HEK293 (cell line): ENCODE data around the gene SMIM36.

ENCODE experiments used
- CTCF ChIA-PET: fragments of 350-600 bp; formaldehyde crosslinking; extraction: SDS; loops from one replicate; lab custom pipeline; 2021; ENCODE audit warnings: antibody characterized with exemption; lab: Yijun Ruan, JAX
- POLR2A ChIA-PET: fragments of 300-600 bp; formaldehyde crosslinking; extraction: SDS; loops from one replicate; lab custom pipeline; 2020; ENCODE audit warnings: antibody characterized with exemption, inconsistent platforms; lab: Yijun Ruan, JAX
- H3K27ac ChIP-seq: fragments of 200-500 bp; sonication (Bioruptor generic); 2 replicates; pipeline ENCODE4 v1.5.1; 2014; ENCODE audit warnings: low read depth, low read length, control low read depth, inconsistent platforms; ENCODE audit errors: extremely low read depth
- H3K36me3 ChIP-seq, 2 experiments: fragments of 200-500 bp in 1 of 2; sonication (Bioruptor generic) in 1 of 2; 1 replicate in 1 of 2; 2 replicates in 1 of 2; pipeline ENCODE4 v1.5.1; 2014 to 2017; ENCODE audit warnings: inconsistent platforms in 2 of 2, low read length in 2 of 2; ENCODE audit not compliant: control insufficient read depth in 2 of 2, insufficient read depth in 1 of 2
- H3K4me1 ChIP-seq: fragments of 200-500 bp; sonication (Bioruptor generic); 2 replicates; pipeline ENCODE4 v1.5.1; 2014; ENCODE audit warnings: mild to moderate bottlenecking, low read length, inconsistent platforms; ENCODE audit not compliant: control insufficient read depth, insufficient read depth
- H3K4me3 ChIP-seq: 2 replicates; pipeline ENCODE4 v1.5.1; 2011; ENCODE audit warnings: low read depth, mild to moderate bottlenecking, control low read depth, low read length, moderate library complexity
- H3K9me3 ChIP-seq: fragments of 200-500 bp; sonication (Bioruptor generic); 2 replicates; pipeline ENCODE4 v1.5.1; 2014; ENCODE audit warnings: low read depth, low read length, inconsistent platforms; ENCODE audit not compliant: control insufficient read depth, insufficient read depth
- BCL11B ChIP-seq: fragments of 450-650 bp; formaldehyde crosslinking; IDR thresholded peaks from 2 replicates; pipeline ENCODE4 v1.5.1; 2016; ENCODE audit warnings: low read depth, missing biosample characterization, missing genetic modification characterization
- GFI1B ChIP-seq: fragments of 450-650 bp; formaldehyde crosslinking; IDR thresholded peaks from 2 replicates; pipeline ENCODE4 v1.5.1; 2016; ENCODE audit warnings: missing biosample characterization, missing genetic modification characterization
- GLIS2 ChIP-seq: fragments of 450-650 bp; formaldehyde crosslinking; IDR thresholded peaks from 2 replicates; pipeline ENCODE4 v1.5.1; 2016; ENCODE audit warnings: missing biosample characterization, missing genetic modification characterization
- MZF1 ChIP-seq: fragments of 450-650 bp; formaldehyde crosslinking; IDR thresholded peaks from 2 replicates; pipeline ENCODE4 v1.5.1; 2017; ENCODE audit warnings: missing biosample characterization, missing genetic modification characterization, borderline replicate concordance
- OSR2 ChIP-seq: fragments of 450-650 bp; formaldehyde crosslinking; IDR thresholded peaks from 2 replicates; pipeline ENCODE4 v1.5.1; 2016; ENCODE audit warnings: missing biosample characterization, missing genetic modification characterization
- PRDM2 ChIP-seq: fragments of 450-650 bp; formaldehyde crosslinking; IDR thresholded peaks from 2 replicates; pipeline ENCODE4 v1.5.1; 2016; ENCODE audit warnings: missing biosample characterization, missing genetic modification characterization, borderline replicate concordance
- ZBTB7A ChIP-seq: fragments of 450-650 bp; formaldehyde crosslinking; IDR thresholded peaks from 2 replicates; pipeline ENCODE4 v1.5.1; 2016; ENCODE audit warnings: low read depth, missing biosample characterization, missing genetic modification characterization
- ZBTB8A ChIP-seq: fragments of 450-650 bp; formaldehyde crosslinking; IDR thresholded peaks from 2 replicates; pipeline ENCODE4 v1.5.1; 2016; ENCODE audit warnings: missing biosample characterization, missing genetic modification characterization
- ZNF175 ChIP-seq: fragments of 450-650 bp; formaldehyde crosslinking; IDR thresholded peaks from 2 replicates; pipeline ENCODE4 v1.5.1; 2016; ENCODE audit warnings: missing biosample characterization, missing genetic modification characterization
- ZNF221 ChIP-seq: fragments of 450-650 bp; formaldehyde crosslinking; IDR thresholded peaks from 2 replicates; pipeline ENCODE4 v1.5.1; 2017; ENCODE audit warnings: missing biosample characterization, missing genetic modification characterization, borderline replicate concordance
- ZNF341 ChIP-seq: fragments of 450-650 bp; formaldehyde crosslinking; IDR thresholded peaks from 2 replicates; pipeline ENCODE4; 2016; ENCODE audit warnings: low read depth, missing biosample characterization, missing genetic modification characterization
- ZNF350 ChIP-seq: fragments of 450-650 bp; formaldehyde crosslinking; IDR thresholded peaks from 2 replicates; pipeline ENCODE4 v1.5.0; 2017; ENCODE audit warnings: missing biosample characterization, mild to moderate bottlenecking, missing genetic modification characterization
- ZNF560 ChIP-seq: fragments of 450-650 bp; formaldehyde crosslinking; IDR thresholded peaks from 2 replicates; pipeline ENCODE4 v1.5.1; 2017; ENCODE audit warnings: missing biosample characterization, missing genetic modification characterization, borderline replicate concordance
- ZNF585B ChIP-seq: fragments of 450-650 bp; formaldehyde crosslinking; IDR thresholded peaks from 2 replicates; pipeline ENCODE4 v1.5.1; 2016; ENCODE audit warnings: missing biosample characterization, missing genetic modification characterization
- ZNF596 ChIP-seq: fragments of 450-650 bp; IDR thresholded peaks from 2 replicates; pipeline ENCODE4 v1.5.0; 2018; ENCODE audit warnings: missing biosample characterization, mild to moderate bottlenecking, missing genetic modification characterization, moderate library complexity
- ZNF76 ChIP-seq: fragments of 450-650 bp; formaldehyde crosslinking; IDR thresholded peaks from 2 replicates; pipeline ENCODE4; 2016; ENCODE audit warnings: low read depth, missing biosample characterization, missing genetic modification characterization, borderline replicate concordance
- ZNF785 ChIP-seq: fragments of 450-650 bp; formaldehyde crosslinking; IDR thresholded peaks from 2 replicates; pipeline ENCODE4 v1.5.1; 2016; ENCODE audit warnings: missing biosample characterization, missing genetic modification characterization
- ZNF843 ChIP-seq: fragments of 450-650 bp; formaldehyde crosslinking; IDR thresholded peaks from 2 replicates; pipeline ENCODE4 v1.5.1; 2016; ENCODE audit warnings: missing biosample characterization, missing genetic modification characterization
- TF ChIP-seq, protein P1 (sequence below): fragments of 450-650 bp; formaldehyde crosslinking; IDR thresholded peaks from 2 replicates; pipeline ENCODE4 v1.5.1; 2016; ENCODE audit warnings: missing biosample characterization, missing genetic modification characterization, borderline replicate concordance

Gene SMIM36

DNA sequence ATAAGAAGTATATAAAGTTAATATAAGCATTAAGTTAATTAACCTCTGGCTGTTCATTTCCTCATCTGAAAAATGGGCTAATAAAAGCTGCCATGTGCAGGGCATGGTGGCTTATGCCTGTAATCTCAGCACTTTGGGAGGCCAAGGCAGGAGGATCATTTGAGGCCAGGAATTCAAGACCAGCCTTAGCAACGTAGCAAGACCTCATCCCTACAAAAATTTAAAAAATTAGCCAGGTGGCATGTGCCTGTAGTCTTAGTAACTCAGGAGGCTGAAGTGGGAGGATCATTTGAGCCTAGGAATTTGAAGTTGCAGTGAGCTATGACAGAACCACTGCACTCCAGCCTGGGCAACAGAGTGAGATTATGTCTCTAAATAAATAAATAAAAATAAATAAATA, 49.0 kb downstream of the SMIM36 start:
- H3K27ac ChIP-seq: no peak overlapping the region
- TF ChIP-seq BCL11B (tag by site-specific recombination): no peak
- TF ChIP-seq ZNF76 (tag by site-specific recombination): no peak
- no peak for TF ChIP-seq ZNF596
- TF ChIP-seq ZNF350 (tag by site-specific recombination): no peak
- no peak for TF ChIP-seq ZNF341 (tag by site-specific recombination)
- TF ChIP-seq, protein P1, sequence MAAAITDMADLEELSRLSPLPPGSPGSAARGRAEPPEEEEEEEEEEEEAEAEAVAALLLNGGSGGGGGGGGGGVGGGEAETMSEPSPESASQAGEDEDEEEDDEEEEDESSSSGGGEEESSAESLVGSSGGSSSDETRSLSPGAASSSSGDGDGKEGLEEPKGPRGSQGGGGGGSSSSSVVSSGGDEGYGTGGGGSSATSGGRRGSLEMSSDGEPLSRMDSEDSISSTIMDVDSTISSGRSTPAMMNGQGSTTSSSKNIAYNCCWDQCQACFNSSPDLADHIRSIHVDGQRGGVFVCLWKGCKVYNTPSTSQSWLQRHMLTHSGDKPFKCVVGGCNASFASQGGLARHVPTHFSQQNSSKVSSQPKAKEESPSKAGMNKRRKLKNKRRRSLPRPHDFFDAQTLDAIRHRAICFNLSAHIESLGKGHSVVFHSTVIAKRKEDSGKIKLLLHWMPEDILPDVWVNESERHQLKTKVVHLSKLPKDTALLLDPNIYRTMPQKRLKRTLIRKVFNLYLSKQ: no peak
- TF ChIP-seq ZNF585B: no peak
- no peak for TF ChIP-seq ZNF221 (tag by site-specific recombination)
- no peak for TF ChIP-seq MZF1 (tag by site-specific recombination)
- TF ChIP-seq ZNF560 (tag by site-specific recombination): no peak
- CTCF ChIA-PET: interaction anchor here (0.6 kb wide), 1 partner anchor 97 kb away, joined by 3 read pairs; no protein-coding TSS in a partner anchor

DNA sequence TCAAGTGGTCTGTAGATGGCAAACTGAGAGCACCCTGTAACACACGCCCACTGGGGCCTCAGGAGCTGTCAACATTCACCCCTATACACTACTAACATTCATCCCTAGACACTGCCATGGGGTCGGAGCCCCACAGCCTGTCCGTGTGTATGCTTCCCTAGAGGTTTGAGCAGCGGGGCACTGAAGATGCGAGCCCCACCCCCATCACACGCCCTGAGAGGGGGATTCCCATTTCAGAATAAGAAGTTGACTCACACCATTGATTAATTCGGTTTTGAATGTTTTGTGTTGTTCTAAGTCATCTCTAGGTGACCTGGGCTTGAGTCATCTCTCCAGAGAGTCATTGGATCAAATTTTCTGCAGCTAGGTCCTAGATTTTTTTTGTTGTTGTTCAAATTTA, 52.3 kb downstream of the SMIM36 start:
- no peaks in the 10 kb centered on the region for H3K36me3 ChIP-seq
- peaks cover 25% of the 10 kb centered on the region for H3K4me1 ChIP-seq
- CTCF ChIA-PET: interaction anchor here (1.1 kb wide), 1 partner anchor 23 kb away, joined by 3 read pairs; no protein-coding TSS in a partner anchor
- H3K27ac ChIP-seq: no peak overlapping the region
- TF ChIP-seq ZBTB8A (tag by site-specific recombination) (no peak), OSR2 (tag by site-specific recombination) (no peak), GLIS2 (no peak), ZNF843 (tag by site-specific recombination) (no peak), ZNF785 (tag by site-specific recombination) (no peak), ZBTB7A (no peak), GFI1B (tag by site-specific recombination) (no peak), ZNF175 (tag by site-specific recombination) (no peak), PRDM2 (tag by site-specific recombination) (no peak)
- H3K4me3 ChIP-seq: no peak overlapping the region
- no peaks in the 10 kb centered on the region for H3K9me3 ChIP-seq
- POLR2A ChIA-PET: no interaction called here

More for the DNA sequence above, 49.0 kb downstream of the SMIM36 start:
- H3K9me3 ChIP-seq: no peaks in the 10 kb centered on the region
- H3K36me3 ChIP-seq: no peaks in the 10 kb centered on the region
- peaks cover 9% of the 10 kb centered on the region; the same call in 1 of the 2 replicates for H3K4me1 ChIP-seq
- POLR2A ChIA-PET: no interaction called here
- H3K4me3 ChIP-seq: no peak overlapping the region
